Endothelial cell of umbilical vein (primary cell): Measurements from ENCODE around the gene ICE1. TPM values are rescaled to one million over a fixed set of nuclear protein-coding genes. Genes with fewer than 3 reads are reported as not detected.

Source experiments
- BruUV-seq: library from RNA; stranded (reverse); fragments of 400-500 nt; replicated peaks from 2 replicates; lab custom pipeline; 2021; lab: Mats Ljungman, UMichigan
- CTCF ChIA-PET: fragments of 300-600, 350-600 bp; sonication (Branson Sonifier 250); formaldehyde crosslinking; loops from one replicate; lab custom pipeline; 2021; ENCODE audit warnings: antibody characterized with exemption, inconsistent platforms; lab: Charles Lee
- POLR2A ChIA-PET: fragments of 300-600, 350-600 bp; sonication (Branson Sonifier 250); formaldehyde crosslinking; loops from one replicate; lab custom pipeline; 2021; ENCODE audit warnings: antibody characterized with exemption, inconsistent platforms; lab: Charles Lee
- DNase-seq: peaks from one replicate; pipeline ENCODE4 v3.0.0-alpha.2; 2011; ENCODE audit warnings: low read depth, low spot score
- FAIRE-seq: peaks from 2 replicates; lab custom pipeline; 2011; peaks lifted over from hg19 to GRCh38; lab: Jason Lieb, UNC
- H2AFZ ChIP-seq: 2 replicates; pipeline ENCODE4 v1.6.0; 2012; ENCODE audit warnings: low read depth, low read length, control low read depth, inconsistent platforms
- H3K27ac ChIP-seq: 2 replicates; pipeline ENCODE4 v1.5.1; 2011; ENCODE audit warnings: low read depth, mild to moderate bottlenecking, control low read depth, low read length, moderate library complexity; ENCODE audit not compliant: insufficient read depth
- H3K27me3 ChIP-seq, 2 experiments: 2 replicates each; pipeline versions ENCODE4 v1.6.0 to v1.6.1; 2011; ENCODE audit warnings: low read length in 2 of 2, mixed read lengths in 1 of 2; ENCODE audit not compliant: control insufficient read depth in 2 of 2, insufficient read depth in 2 of 2
- H3K36me3 ChIP-seq, 2 experiments: 2 replicates in 1 of 2; 3 replicates in 1 of 2; pipeline ENCODE4 v1.5.1; 2011; ENCODE audit warnings: low read length in 2 of 2, mild to moderate bottlenecking in 1 of 2, moderate library complexity in 1 of 2; ENCODE audit not compliant: control insufficient read depth in 2 of 2, insufficient read depth in 2 of 2; ENCODE audit errors: extremely low read depth in 1 of 2
- H3K4me1 ChIP-seq: 3 replicates; pipeline ENCODE4 v1.5.1; 2011; ENCODE audit warnings: mild to moderate bottlenecking, low read length; ENCODE audit not compliant: control insufficient read depth, insufficient read depth; ENCODE audit errors: extremely low read depth
- H3K4me2 ChIP-seq: 2 replicates; pipeline ENCODE4 v1.6.1; 2011; ENCODE audit warnings: low read length, control low read depth, mixed read lengths; ENCODE audit not compliant: insufficient read depth
- H3K4me3 ChIP-seq, 3 experiments: fragments of 200-600 bp in 1 of 3; sonication (generic), shearing (Covaris generic) in 1 of 3; replicated peaks in 1 of 3; 2 replicates each; pipeline ENCODE4 v1.5.1; 2011 to 2016; ENCODE audit warnings: control low read depth in 3 of 3, low read length in 3 of 3, mild to moderate bottlenecking in 2 of 3, inconsistent platforms in 1 of 3, low read depth in 1 of 3, moderate library complexity in 1 of 3; ENCODE audit not compliant: insufficient read depth in 1 of 3
- H3K79me2 ChIP-seq: 2 replicates; pipeline ENCODE4 v1.6.0; 2012; ENCODE audit warnings: low read length, inconsistent platforms; ENCODE audit not compliant: control insufficient read depth, insufficient read depth
- H3K9ac ChIP-seq: replicated peaks from 2 replicates; pipeline ENCODE3; 2011; ENCODE audit warnings: low read length, control low read depth; ENCODE audit not compliant: insufficient read depth; ENCODE audit errors: extremely low read depth
- H3K9me1 ChIP-seq: replicated peaks from 3 replicates; pipeline ENCODE4 v1.6.0; 2011; ENCODE audit warnings: mild to moderate bottlenecking, low read length; ENCODE audit not compliant: control insufficient read depth, insufficient read depth; ENCODE audit errors: extremely low read depth
- H3K9me3 ChIP-seq: replicated peaks from 2 replicates; pipeline ENCODE4 v1.5.1; 2012; ENCODE audit warnings: low read length, inconsistent platforms; ENCODE audit not compliant: control insufficient read depth, insufficient read depth
- H4K20me1 ChIP-seq: replicated peaks from 2 replicates; pipeline ENCODE3; 2011; ENCODE audit warnings: mild to moderate bottlenecking, low read length; ENCODE audit not compliant: control insufficient read depth, insufficient read depth; ENCODE audit errors: extremely low read depth
- EZH2 ChIP-seq: IDR thresholded peaks from 2 replicates; pipeline ENCODE4 v1.6.1; 2012; ENCODE audit warnings: borderline replicate concordance, low read depth, mild to moderate bottlenecking, moderate library complexity, low read length, inconsistent platforms; ENCODE audit not compliant: severe bottlenecking
- FOS ChIP-seq: IDR thresholded peaks from 2 replicates; pipeline ENCODE4 v1.6.1; 2011; ENCODE audit warnings: mild to moderate bottlenecking, low read length, moderate library complexity, borderline replicate concordance; ENCODE audit not compliant: insufficient read depth
- GATA2 ChIP-seq: IDR thresholded peaks from 2 replicates; pipeline ENCODE4 v1.7.0; 2011; ENCODE audit warnings: low read depth, mild to moderate bottlenecking, moderate library complexity, mixed read lengths, low read length; ENCODE audit not compliant: insufficient read length, insufficient read depth
- JUN ChIP-seq: IDR thresholded peaks from 2 replicates; pipeline ENCODE4 v1.6.1; 2011; ENCODE audit warnings: borderline replicate concordance, low read depth; ENCODE audit not compliant: insufficient read length, insufficient read depth
- MYC ChIP-seq: IDR thresholded peaks from one replicate; pipeline ENCODE4 v1.6.1; 2011; ENCODE audit warnings: mild to moderate bottlenecking, low read depth, low read length
- POLR2A ChIP-seq: IDR thresholded peaks from 2 replicates; pipeline ENCODE4 v1.6.1; 2012; ENCODE audit warnings: low read depth, mild to moderate bottlenecking, control low read depth, low read length
- POLR2AphosphoS5 ChIP-seq: IDR thresholded peaks from 2 replicates; pipeline ENCODE4 v1.6.1; 2012; ENCODE audit warnings: low read depth, mild to moderate bottlenecking, control low read depth, low read length, moderate library complexity; ENCODE audit not compliant: insufficient read depth
- dilution Hi-C: fragments of 300-500 bp; cut with MboI; formaldehyde crosslinking; loops from one replicate; pipeline ENCODE4 v1.15.0; 2019; ENCODE audit warnings: low sequenced_read_pairs; ENCODE audit not compliant: extremely low pct_ligation_motif_present
- intact Hi-C: fragments of 100-400 bp; cut with micrococcal nuclease; formaldehyde crosslinking; loops from one replicate; pipeline ENCODE4 v1.10.0; 2022
- polyA plus RNA-seq, 4 experiments: library from polyadenylated mRNA; depleted of rRNA in 3 of 4; stranded (reverse) in 3 of 4; unstranded in 1 of 4; fragments of >200 nt; gene quantifications; 2 replicates each; pipeline versions ENCODE4 v1.2.1 to v1.2.3, GENCODE V29; 2011 to 2012; ENCODE audit warnings: missing spikeins in 1 of 4
- total RNA-seq: library from RNA; stranded (reverse); gene quantifications from 2 replicates; pipeline ENCODE4 v1.2.3, GENCODE V29; 2021
- TF ChIP-seq, protein P1 (sequence below): IDR thresholded peaks from 2 replicates; pipeline ENCODE4 v1.6.1; 2011; ENCODE audit not compliant: insufficient read depth, insufficient read length
- TF ChIP-seq, protein P2 (sequence below), 2 donors: IDR thresholded peaks; 1 replicate in 1 of 2; 2 replicates in 1 of 2; pipeline ENCODE4 v1.5.1; 2011; ENCODE audit warnings: low read length in 2 of 2, mild to moderate bottlenecking in 2 of 2, moderate library complexity in 2 of 2, control low read depth in 1 of 2, inconsistent platforms in 1 of 2, low read depth in 1 of 2; ENCODE audit not compliant: insufficient read depth in 1 of 2; ENCODE audit errors: extremely low read depth in 1 of 2

The ICE1 gene
- total and polyA plus RNA-seq, 2 donors (not counting 3 experiments of a cell fraction or from before 2014, with no cell fraction given): 8.8 to 29.1 TPM

DNA sequence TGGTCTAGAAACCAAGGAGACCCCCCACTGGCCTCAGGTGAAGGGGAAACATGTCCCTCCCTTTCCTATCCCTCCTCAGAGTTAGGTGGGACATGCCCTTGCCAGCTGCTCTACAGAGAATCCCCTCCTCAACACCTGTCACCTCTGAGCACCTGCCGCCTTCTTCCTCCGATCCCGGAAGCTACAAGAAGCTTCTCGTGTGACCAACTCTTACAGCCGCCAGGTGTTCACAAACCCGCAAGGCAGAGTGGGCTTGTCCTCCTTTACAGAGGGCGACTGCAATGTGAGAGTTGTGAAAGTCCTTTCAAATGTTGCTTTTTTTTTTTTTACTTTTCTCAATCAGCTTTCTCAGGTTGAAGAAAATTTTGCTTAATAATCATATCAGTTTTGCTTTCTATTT is 3.7 kb upstream of the ICE1 start:
- TF ChIP-seq POLR2A (no peak), POLR2AphosphoS5 (no peak), FOS (no peak), EZH2 (no peak), GATA2 (no peak), JUN (no peak), MYC (no peak)
- TF ChIP-seq, protein P1, sequence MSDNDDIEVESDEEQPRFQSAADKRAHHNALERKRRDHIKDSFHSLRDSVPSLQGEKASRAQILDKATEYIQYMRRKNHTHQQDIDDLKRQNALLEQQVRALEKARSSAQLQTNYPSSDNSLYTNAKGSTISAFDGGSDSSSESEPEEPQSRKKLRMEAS: no peak
- TF ChIP-seq, protein P2, sequence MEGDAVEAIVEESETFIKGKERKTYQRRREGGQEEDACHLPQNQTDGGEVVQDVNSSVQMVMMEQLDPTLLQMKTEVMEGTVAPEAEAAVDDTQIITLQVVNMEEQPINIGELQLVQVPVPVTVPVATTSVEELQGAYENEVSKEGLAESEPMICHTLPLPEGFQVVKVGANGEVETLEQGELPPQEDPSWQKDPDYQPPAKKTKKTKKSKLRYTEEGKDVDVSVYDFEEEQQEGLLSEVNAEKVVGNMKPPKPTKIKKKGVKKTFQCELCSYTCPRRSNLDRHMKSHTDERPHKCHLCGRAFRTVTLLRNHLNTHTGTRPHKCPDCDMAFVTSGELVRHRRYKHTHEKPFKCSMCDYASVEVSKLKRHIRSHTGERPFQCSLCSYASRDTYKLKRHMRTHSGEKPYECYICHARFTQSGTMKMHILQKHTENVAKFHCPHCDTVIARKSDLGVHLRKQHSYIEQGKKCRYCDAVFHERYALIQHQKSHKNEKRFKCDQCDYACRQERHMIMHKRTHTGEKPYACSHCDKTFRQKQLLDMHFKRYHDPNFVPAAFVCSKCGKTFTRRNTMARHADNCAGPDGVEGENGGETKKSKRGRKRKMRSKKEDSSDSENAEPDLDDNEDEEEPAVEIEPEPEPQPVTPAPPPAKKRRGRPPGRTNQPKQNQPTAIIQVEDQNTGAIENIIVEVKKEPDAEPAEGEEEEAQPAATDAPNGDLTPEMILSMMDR (IDR thresholded peaks at IDR 0.05; ENCODE audit: extremely low read depth in 1 of 2, insufficient read depth in 1 of 2, low read depth in 1 of 2, low read length in 2 of 2): no peak
- Histone ChIP-seq H3K9ac (no peak overlapping the region), H2AFZ (no peak overlapping the region), H3K9me3 (no peaks in the 10 kb centered on the region), H3K79me2 (peaks cover 12% of the 10 kb centered on the region), H3K4me3 (no peak overlapping the region), H3K9me1 (no peaks in the 10 kb centered on the region), H4K20me1 (no peaks in the 10 kb centered on the region), H3K27ac (no peak overlapping the region), H3K27me3 (no peaks in the 10 kb centered on the region), H3K4me1 (peaks cover 15% of the 10 kb centered on the region), H3K4me2 (no peak overlapping the region), H3K36me3 (no peaks in the 10 kb centered on the region)
- BruUV-seq: no TSS peak
- FAIRE-seq (no peak), DNase-seq (no peak)
- intact Hi-C loops: loop anchor here (2.0 kb wide), 1 partner anchor 550 kb away; no protein-coding TSS in a partner anchor
- dilution Hi-C loops: no loop called here
- CTCF ChIA-PET: interaction anchor here (1.8 to 3.7 kb wide), 3 partner anchors 274 to 279 kb away, joined by 8 to 32 read pairs (median 31); partner anchors contain the start of gene ADAMTS16
- POLR2A ChIA-PET: no interaction called here
